ENCODE results near the gene KIAA0232. TPM values are rescaled to one million over a fixed set of nuclear protein-coding genes. Genes with fewer than 3 reads are reported as not detected.

Gene KIAA0232
- polyA plus RNA-seq, 6 donors from 2014 or later, result 5.8 to 14.6 (median 8.3) TPM; not detected in 1

GRCh38 chr4:6925357-6925836, 142.9 kb downstream of the KIAA0232 start:
- peaks cover 33 to 70% (median 55%) of the 10 kb centered on the region in 3 donors for H3K4me1 Mint-ChIP-seq

GRCh38 chr4:6926081-6926480, 143.6 kb downstream of the KIAA0232 start:
- H3K4me3 Mint-ChIP-seq, result no peak overlapping the region
- DNase-seq (no peak), ATAC-seq (ENCODE audit: low read depth in 2 of 2) (no peak)
- H3K27ac Mint-ChIP-seq, result peak overlapping the region in 2 of 6 donors; percentile 22 to 33
- H3K36me3 Mint-ChIP-seq, result peaks cover 0 to 16% of the 10 kb centered on the region in 2 donors
- H3K9me3 Mint-ChIP-seq, result no peaks in the 10 kb centered on the region
- peaks cover 30 to 66% (median 51%) of the 10 kb centered on the region in 3 donors for H3K4me1 Mint-ChIP-seq
- H3K27me3 Mint-ChIP-seq, result no peaks in the 10 kb centered on the region

More at GRCh38 chr4:6925357-6925836, 142.9 kb downstream of the KIAA0232 start:
- H3K27ac Mint-ChIP-seq, result no peak overlapping the region
- no peaks in the 10 kb centered on the region for H3K27me3 Mint-ChIP-seq
- no peak for ATAC-seq (ENCODE audit: low read depth in 2 of 2)
- no peak for DNase-seq
- H3K4me3 Mint-ChIP-seq, result no peak overlapping the region
- peaks cover 0 to 16% of the 10 kb centered on the region in 2 donors for H3K36me3 Mint-ChIP-seq
- H3K9me3 Mint-ChIP-seq, result no peaks in the 10 kb centered on the region

GRCh38 chr4:6926681-6927478, 144.4 kb downstream of the KIAA0232 start:
- Mint-ChIP-seq H3K27me3 (no peaks in the 10 kb centered on the region), H3K9me3 (no peaks in the 10 kb centered on the region), H3K4me1 (peaks cover 34 to 67% (median 55%) of the 10 kb centered on the region in 3 donors), H3K27ac (peak overlapping the region in 3 of 6 donors; percentile 43 to 77 (median 47)), H3K4me3 (no peak overlapping the region), H3K36me3 (peaks cover 5 to 16% of the 10 kb centered on the region in 2 donors)
- ATAC-seq (ENCODE audit: low read depth in 2 of 2) (no peak), DNase-seq (no peak)

- ATAC-seq (ENCODE audit: low read depth in 2 of 2) (no peak), DNase-seq (no peak)
- no peaks in the 10 kb centered on the region for H3K27me3 Mint-ChIP-seq
- H3K4me1 Mint-ChIP-seq, result peaks cover 35 to 67% (median 55%) of the 10 kb centered on the region in 3 donors
- peaks cover 0 to 1% (median 0%) of the 10 kb centered on the region in 7 donors for H3K9me3 Mint-ChIP-seq
- peak overlapping the region in 2 of 6 donors; percentile 35 to 53 for H3K27ac Mint-ChIP-seq
- H3K4me3 Mint-ChIP-seq, result peak overlapping the region in 1 of 8 donors; percentile 51
- peaks cover 8 to 16% of the 10 kb centered on the region in 2 donors for H3K36me3 Mint-ChIP-seq
Observed at GRCh38 chr4:6928081-6928480, 145.6 kb downstream of the KIAA0232 start.

- H3K27ac Mint-ChIP-seq, result peak overlapping the region in 3 of 6 donors; percentile 9 to 70 (median 27)
Observed at GRCh38 chr4:6929339-6929811, 146.8 kb downstream of the KIAA0232 start.

GRCh38 chr4:6929812-6930464, 147.4 kb downstream of the KIAA0232 start:
- ATAC-seq (ENCODE audit: low read depth in 2 of 2) (no peak), DNase-seq (no peak)
- peak overlapping the region in 1 of 8 donors; percentile 20 for H3K4me3 Mint-ChIP-seq
- H3K36me3 Mint-ChIP-seq, result peaks cover 16 to 21% of the 10 kb centered on the region in 2 donors
- peaks cover 0 to 6% (median 0%) of the 10 kb centered on the region in 7 donors for H3K9me3 Mint-ChIP-seq
- H3K27me3 Mint-ChIP-seq, result no peaks in the 10 kb centered on the region
- peaks cover 47 to 74% (median 68%) of the 10 kb centered on the region in 3 donors for H3K4me1 Mint-ChIP-seq
- peak overlapping the region in 2 of 6 donors; percentile 20 to 41 for H3K27ac Mint-ChIP-seq

More at GRCh38 chr4:6929339-6929811, 146.8 kb downstream of the KIAA0232 start:
- no peaks in the 10 kb centered on the region for H3K27me3 Mint-ChIP-seq
- H3K4me3 Mint-ChIP-seq, result peak overlapping the region in 1 of 8 donors; percentile 67
- H3K4me1 Mint-ChIP-seq, result peaks cover 46 to 78% (median 68%) of the 10 kb centered on the region in 3 donors
- no peak for DNase-seq
- peaks cover 0 to 6% (median 0%) of the 10 kb centered on the region in 7 donors for H3K9me3 Mint-ChIP-seq
- peaks cover 16 to 21% of the 10 kb centered on the region in 2 donors for H3K36me3 Mint-ChIP-seq
- no peak for ATAC-seq (ENCODE audit: low read depth in 2 of 2)

GRCh38 chr4:6932475-6932874, 149.9 kb downstream of the KIAA0232 start:
- DNase-seq, result no peak
- peak overlapping the region in 3 of 6 donors; percentile 82 to 95 (median 83) for H3K27ac Mint-ChIP-seq
- H3K9me3 Mint-ChIP-seq, result peaks cover 0 to 10% (median 1%) of the 10 kb centered on the region in 7 donors
- no peak for ATAC-seq (ENCODE audit: low read depth in 2 of 2)
- H3K27me3 Mint-ChIP-seq, result no peaks in the 10 kb centered on the region
- peaks cover 49 to 66% (median 58%) of the 10 kb centered on the region in 3 donors for H3K4me1 Mint-ChIP-seq
- H3K4me3 Mint-ChIP-seq, result no peak overlapping the region
- peaks cover 17 to 27% of the 10 kb centered on the region in 2 donors for H3K36me3 Mint-ChIP-seq

- DNase-seq (no peak), ATAC-seq (ENCODE audit: low read depth in 2 of 2) (no peak)
- Mint-ChIP-seq H3K4me3 (no peak overlapping the region), H3K27ac (no peak overlapping the region), H3K36me3 (peaks cover 17 to 27% of the 10 kb centered on the region in 2 donors), H3K27me3 (no peaks in the 10 kb centered on the region), H3K9me3 (peaks cover 0 to 11% (median 1%) of the 10 kb centered on the region in 7 donors), H3K4me1 (peaks cover 48 to 66% (median 58%) of the 10 kb centered on the region in 3 donors)
Observed at GRCh38 chr4:6932918-6933317, 150.4 kb downstream of the KIAA0232 start.

Other genes with a start within 250 kb of the KIAA0232 start
- gene MAN2B2, start 207.5 kb upstream of the KIAA0232 start, polyA plus RNA-seq (ENCODE audit: low read depth in 6 of 6), result 10 to 100 TPM; 10.8 to 26.1 (median 16.3) TPM
- 100 to 1,000 TPM; 156 to 214 (median 164) TPM for gene MRFAP1, start 142.0 kb upstream of the KIAA0232 start, polyA plus RNA-seq (ENCODE audit: low read depth in 6 of 6)
- gene S100P, start 88.8 kb upstream of the KIAA0232 start, polyA plus RNA-seq (ENCODE audit: low read depth in 6 of 6), result 1 to 10 TPM in 1 of 6 donors, not detected in 5; 2.5 TPM
- gene MRFAP1L1, start 72.9 kb upstream of the KIAA0232 start, polyA plus RNA-seq (ENCODE audit: low read depth in 6 of 6), result 10 to 100 TPM; 46.6 to 81.8 (median 71.3) TPM
- 10 to 100 TPM; 70.2 to 93.2 (median 79.6) TPM for gene BLOC1S4, start 66.6 kb upstream of the KIAA0232 start, polyA plus RNA-seq (ENCODE audit: low read depth in 6 of 6)
- gene TBC1D14, start 127.1 kb downstream of the KIAA0232 start, polyA plus RNA-seq (ENCODE audit: low read depth in 6 of 6), result 10 to 100 TPM; 27.3 to 42.4 (median 33.8) TPM